DMS79 treated with DMSO at 0.1 percent for 48 hours (cell line): ENCODE data around the gene ARPC4.
A peak's percentile ranks its signal among the peaks of the same experiment; 100 is the strongest.

ENCODE experiments used
- DNase-seq: peaks from one replicate; lab custom pipeline; 2025; lab: John Stamatoyannopoulos, UW

Gene ARPC4

DNA sequence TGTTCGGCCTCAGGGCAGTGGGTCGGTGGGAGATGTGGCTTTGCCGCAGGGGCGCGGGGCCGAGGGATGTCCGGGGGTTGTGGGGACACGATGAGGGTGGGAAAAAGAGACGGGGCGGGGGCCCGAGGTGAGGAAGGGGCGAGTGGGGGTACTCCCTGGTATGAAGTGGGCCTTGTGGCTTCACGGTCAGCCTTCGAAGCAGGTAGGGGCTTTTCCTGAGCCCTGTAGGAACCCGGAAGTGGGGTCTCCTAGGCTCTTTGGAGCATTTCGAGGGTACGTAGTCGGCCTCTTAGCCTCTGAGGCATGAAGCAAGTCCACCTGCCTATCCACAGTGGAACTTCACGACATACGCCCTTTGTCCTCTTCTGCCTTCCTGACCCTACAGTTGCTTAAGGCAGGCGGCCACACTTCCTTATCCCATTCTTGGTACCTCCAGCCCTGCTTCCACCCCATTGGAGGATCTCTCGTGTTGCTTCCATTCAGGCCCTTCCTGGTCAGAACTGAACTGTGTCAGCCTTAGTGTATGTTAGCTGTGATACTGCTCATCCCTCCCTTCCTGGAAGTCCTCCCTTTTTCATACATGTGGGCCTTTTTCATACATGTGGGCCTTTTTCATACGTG is 389 bp downstream of the ARPC4 start:
- no peak for DNase-seq

DNA sequence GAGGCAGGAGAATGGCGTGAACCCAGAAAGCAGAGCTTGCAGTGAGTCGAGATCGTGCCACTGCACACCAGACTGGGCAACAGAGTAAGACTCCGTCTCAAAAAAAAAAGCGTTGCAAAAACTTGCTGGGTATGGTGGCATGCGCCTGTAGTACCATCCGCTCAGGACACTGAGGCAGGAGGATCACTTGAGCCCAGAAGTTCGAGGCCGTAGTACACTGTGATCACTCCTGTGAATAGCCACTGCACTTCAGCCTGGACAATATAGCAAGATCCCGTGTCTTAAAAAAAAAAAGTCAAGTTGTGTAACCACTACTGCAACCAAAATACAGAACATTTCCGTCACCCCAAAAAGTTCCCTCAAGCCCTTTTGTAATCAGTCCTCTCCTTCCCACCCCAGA is 1.5 kb downstream of the ARPC4 start:
- DNase-seq = no peak

DNA sequence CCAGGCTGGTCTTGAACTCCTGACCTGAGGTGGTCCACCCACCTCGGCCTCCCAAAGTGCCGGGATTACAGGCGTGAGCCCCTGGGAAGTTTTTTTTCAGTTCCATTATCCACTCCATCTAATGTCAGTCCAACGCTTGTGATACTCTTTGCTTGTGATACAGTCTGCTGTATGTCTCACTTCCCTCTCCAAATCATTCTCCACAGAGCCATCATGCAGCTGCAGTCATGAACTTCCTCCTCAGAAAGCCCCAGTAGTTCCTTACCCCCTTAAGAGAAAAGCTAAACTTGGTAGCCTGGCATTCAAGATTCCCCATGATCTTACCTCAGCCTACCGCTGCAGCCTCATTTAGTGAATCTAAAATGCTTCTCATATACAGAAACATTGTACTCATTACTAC is 2.3 kb downstream of the ARPC4 start:
- no peak for DNase-seq

- DNase-seq = no peak
Measured at GRCh38 chr3:9797196-9797945, 4.5 kb downstream of the ARPC4 start.

DNA sequence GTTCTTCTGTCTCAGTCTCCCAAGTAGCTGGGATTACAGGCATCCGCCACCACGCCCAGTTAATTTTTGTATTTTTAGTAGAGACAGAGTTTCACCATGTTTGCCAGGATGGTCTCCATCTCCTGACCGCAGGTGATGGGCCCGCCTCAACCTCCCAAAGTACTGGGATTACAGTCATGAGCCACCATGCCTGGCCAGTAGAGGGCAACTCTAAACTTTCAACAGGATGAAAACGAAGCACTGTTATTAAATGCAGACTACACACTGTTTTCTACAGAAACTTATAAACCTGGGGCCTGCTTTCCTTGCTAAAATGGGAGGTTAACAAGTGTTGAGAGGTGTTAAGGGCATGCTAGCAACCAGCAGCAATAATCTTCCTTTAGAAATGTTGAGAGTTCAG is 7.6 kb downstream of the ARPC4 start:
- no peak for DNase-seq

- DNase-seq = no peak
Measured at GRCh38 chr3:9803494-9803893, 10.6 kb downstream of the ARPC4 start.

GRCh38 chr3:9804996-9805395 is 12.1 kb downstream of the ARPC4 start:
- DNase-seq = no peak

- DNase-seq = no peak
Measured at GRCh38 chr3:9806137-9806536, 13.3 kb downstream of the ARPC4 start.

GRCh38 chr3:9806688-9807589 is 14.1 kb downstream of the ARPC4 start:
- no peak for DNase-seq

GRCh38 chr3:9807981-9808344 is 15.1 kb downstream of the ARPC4 start:
- DNase-seq = no peak

GRCh38 chr3:9808345-9809037 is 15.6 kb downstream of the ARPC4 start:
- no peak for DNase-seq

GRCh38 chr3:9809239-9809614 is 16.3 kb downstream of the ARPC4 start:
- no peak for DNase-seq

- DNase-seq = peak; percentile 45
Measured at GRCh38 chr3:9809615-9810432, 16.9 kb downstream of the ARPC4 start, which contains the start of gene TTLL3. TTLL3 (plus strand) TSS chr3:9810262; CDS start chr3:9810662, 400 bp downstream.

GRCh38 chr3:9810433-9810770 is 17.5 kb downstream of the ARPC4 start:
- DNase-seq = no peak

DNA sequence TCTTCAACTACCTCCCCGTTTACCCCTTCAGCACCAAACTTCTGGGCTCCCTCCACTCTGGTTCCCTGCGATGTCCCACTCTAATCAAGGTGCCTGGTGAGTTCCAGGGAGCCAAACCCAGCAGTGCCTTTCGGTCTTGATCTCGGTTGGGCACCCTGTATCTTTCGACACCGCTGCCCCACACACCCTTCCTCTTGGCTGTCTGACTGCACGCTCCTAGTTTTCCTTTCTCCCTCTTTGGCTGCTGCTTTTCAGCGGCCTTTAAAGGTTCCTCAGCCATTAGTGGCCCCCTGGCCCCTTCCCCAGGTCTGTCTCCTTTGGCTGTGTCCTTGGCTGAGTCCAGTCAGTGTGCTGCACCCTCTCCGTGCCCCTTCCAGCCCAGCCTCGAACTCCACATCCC is 18.0 kb downstream of the ARPC4 start:
- no peak for DNase-seq

DNA sequence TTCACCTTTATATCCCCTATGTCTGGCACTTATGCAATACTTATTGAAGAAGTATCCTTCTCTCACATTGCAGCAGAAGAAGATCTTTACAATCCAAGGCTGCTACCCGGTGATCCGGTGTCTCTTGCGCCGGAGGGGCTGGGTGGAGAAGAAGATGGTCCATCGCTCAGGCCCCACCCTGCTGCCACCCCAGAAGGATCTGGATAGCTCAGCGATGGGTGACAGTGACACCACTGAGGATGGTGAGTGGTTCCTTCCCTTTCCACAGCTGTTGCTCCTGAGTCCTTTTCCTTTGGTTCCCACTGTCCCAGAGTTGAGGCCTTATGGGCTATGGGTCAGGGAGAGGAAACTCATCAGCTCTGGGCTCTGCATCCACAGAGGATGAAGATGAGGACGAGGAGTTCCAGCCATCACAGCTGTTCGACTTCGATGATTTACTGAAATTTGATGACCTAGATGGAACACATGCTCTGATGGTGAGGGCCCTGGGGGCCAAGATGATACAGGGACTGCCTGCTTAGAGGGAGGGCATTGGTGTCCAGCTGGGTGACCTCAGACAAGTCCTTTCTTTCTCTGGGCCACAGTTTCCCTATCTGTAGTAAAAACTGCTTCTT is 20.1 kb downstream of the ARPC4 start:
- no peak for DNase-seq

GRCh38 chr3:9815986-9816385 is 23.1 kb downstream of the ARPC4 start:
- DNase-seq = no peak

DNA sequence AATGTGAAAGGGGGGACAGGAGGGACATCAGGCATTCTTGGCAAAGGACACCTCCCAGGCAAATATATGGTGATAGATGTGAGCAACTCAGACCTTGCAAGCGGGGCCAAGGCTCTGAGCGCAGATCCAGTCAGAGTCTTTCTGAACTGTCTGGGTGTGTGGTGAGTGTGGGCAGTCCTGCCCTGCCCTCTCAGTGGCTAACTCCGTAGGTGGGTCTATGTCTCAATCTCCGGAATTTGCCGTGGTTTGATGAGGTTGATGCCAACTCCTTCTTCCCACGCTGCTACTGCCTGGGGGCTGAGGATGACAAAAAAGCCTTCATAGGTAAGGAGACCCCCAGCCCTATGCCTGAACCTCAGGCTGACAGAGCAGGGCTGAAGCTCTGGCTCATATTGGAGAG is 24.6 kb downstream of the ARPC4 start:
- no peak for DNase-seq

DNA sequence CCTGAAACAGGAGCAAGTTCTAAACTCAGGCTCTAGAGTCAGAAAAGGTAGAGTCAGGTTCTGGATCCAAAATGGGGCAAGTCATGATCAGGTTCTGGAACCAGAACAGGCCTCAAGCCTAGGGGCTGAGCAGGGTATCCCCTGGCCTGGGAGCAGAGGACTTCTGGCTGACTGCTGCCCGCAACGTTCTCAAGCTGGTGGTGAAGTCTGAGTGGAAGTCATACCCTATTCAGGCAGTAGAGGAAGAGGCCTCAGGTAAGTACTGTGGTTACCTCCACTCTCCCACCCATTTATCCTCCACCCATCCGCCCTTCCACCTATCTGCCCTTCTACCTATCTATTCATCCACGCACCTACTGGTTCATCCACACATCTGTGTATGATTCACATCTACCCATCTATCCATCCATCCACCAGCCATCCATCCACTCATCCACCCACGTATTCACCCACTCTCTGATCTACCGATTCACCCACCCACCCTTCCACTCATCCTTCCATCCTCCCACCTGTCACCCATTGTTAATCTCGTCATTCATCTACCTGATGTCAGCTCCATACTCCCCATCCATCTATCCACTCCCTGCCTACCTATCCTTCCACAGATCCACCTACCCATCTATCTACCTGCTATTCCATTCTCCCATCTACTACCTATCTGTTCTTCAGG is 25.9 kb downstream of the ARPC4 start:
- no peak for DNase-seq

DNA sequence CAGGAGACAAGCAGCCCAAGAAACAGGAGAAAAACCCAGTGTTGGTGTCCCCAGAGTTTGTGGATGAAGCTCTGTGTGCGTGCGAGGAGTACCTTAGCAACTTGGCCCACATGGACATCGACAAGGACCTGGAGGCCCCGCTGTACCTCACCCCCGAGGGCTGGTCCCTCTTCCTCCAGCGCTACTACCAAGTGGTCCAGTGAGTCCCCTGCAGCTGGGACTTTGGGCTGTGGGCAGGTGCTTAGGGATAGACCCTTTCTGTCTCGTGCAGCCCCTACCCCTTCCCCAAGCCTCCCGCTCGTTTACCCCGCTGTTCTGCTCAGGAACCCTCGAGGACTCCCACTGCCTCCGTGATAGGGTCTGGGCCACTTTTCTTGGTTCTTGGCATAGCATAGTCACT is 27.7 kb downstream of the ARPC4 start:
- no peak for DNase-seq

- DNase-seq = no peak
Measured at GRCh38 chr3:9820946-9821345, 28.1 kb downstream of the ARPC4 start.
